SU-DHL-6 (cell line): ENCODE results near the gene MTMR12.
"Not testable (repeated sequence)": the region's sequence is repeated elsewhere in the genome, so short reads cannot be mapped to it uniquely, and the experiment has no call there.

Experiments
- H2AFZ ChIP-seq: fragments of 200-600 bp; sonication (generic); 2 replicates; pipeline ENCODE4 v1.6.1; 2014; ENCODE audit warnings: low read depth, mild to moderate bottlenecking, moderate library complexity, mixed read lengths, antibody characterized with exemption, low read length; ENCODE audit not compliant: severe bottlenecking
- H3F3A ChIP-seq: fragments of 200-600 bp; shearing (Covaris generic); 2 replicates; pipeline ENCODE4 v1.6.0; 2016; ENCODE audit warnings: antibody characterized with exemption, mild to moderate bottlenecking; ENCODE audit not compliant: insufficient read depth
- H3K27ac ChIP-seq: fragments of 200-600 bp; sonication (generic); 2 replicates; pipeline ENCODE4 v1.5.1; 2016; ENCODE audit warnings: low read depth, mild to moderate bottlenecking, low read length, moderate library complexity, mixed read lengths
- H3K27me3 ChIP-seq: fragments of 200-600 bp; sonication (generic), shearing (Covaris generic); 2 replicates; pipeline ENCODE4 v1.6.0; 2014; ENCODE audit warnings: mild to moderate bottlenecking, low read length
- H3K36me3 ChIP-seq: fragments of 200-600 bp; sonication (generic); 2 replicates; pipeline ENCODE4 v1.6.1; 2014; ENCODE audit warnings: mild to moderate bottlenecking, low read length, mixed read lengths
- H3K4me2 ChIP-seq: fragments of 300-600, 200-600 bp; shearing (Covaris generic), sonication (generic); 2 replicates; pipeline ENCODE4 v1.6.0; 2014; ENCODE audit warnings: low read length, low read depth, mild to moderate bottlenecking; ENCODE audit not compliant: poor library complexity, severe bottlenecking
- H3K4me3 ChIP-seq: fragments of 200-600 bp; sonication (generic); 2 replicates; pipeline ENCODE4 v1.5.1; 2014; ENCODE audit warnings: antibody characterized with exemption, low read length, mild to moderate bottlenecking, mixed read lengths; ENCODE audit not compliant: insufficient read depth, poor library complexity, severe bottlenecking
- H3K79me2 ChIP-seq: fragments of 200-600 bp; sonication (generic); 2 replicates; pipeline ENCODE4 v1.6.1; 2014; ENCODE audit warnings: mild to moderate bottlenecking, low read length, moderate library complexity; ENCODE audit not compliant: insufficient read depth
- H3K9ac ChIP-seq: fragments of 200-600 bp; sonication (generic); 2 replicates; pipeline ENCODE4 v1.7.0; 2014; ENCODE audit warnings: mild to moderate bottlenecking, low read length
- H3K9me2 ChIP-seq: fragments of 200-600 bp; sonication (generic); replicated peaks from 2 replicates; pipeline ENCODE4 v1.6.1; 2014; ENCODE audit warnings: low read length; ENCODE audit not compliant: insufficient read depth
- H3K9me3 ChIP-seq: fragments of 200-600 bp; sonication (generic); 2 replicates; pipeline ENCODE4 v1.6.1; 2014; ENCODE audit warnings: low read length, mixed read lengths; ENCODE audit not compliant: insufficient read depth
- H4K20me1 ChIP-seq: fragments of 200-600 bp; sonication (generic); 2 replicates; pipeline ENCODE4 v1.6.1; 2014; ENCODE audit warnings: low read depth, mild to moderate bottlenecking, antibody characterized with exemption, low read length, moderate library complexity, mixed read lengths
- EZH2phosphoT487 ChIP-seq: fragments of 200-600 bp; sonication (generic), shearing (Covaris generic); conservative IDR thresholded peaks from 2 replicates; pipeline ENCODE4 v1.6.1; 2018; ENCODE audit warnings: mild to moderate bottlenecking, antibody characterized with exemption, low read length, moderate library complexity, mixed read lengths
- TF ChIP-seq, protein P1 (sequence below): fragments of 200-600 bp; sonication (generic); IDR thresholded peaks from one replicate; pipeline ENCODE4 v1.5.1; 2017; ENCODE audit warnings: antibody characterized with exemption, mild to moderate bottlenecking, low read length, moderate library complexity; ENCODE audit not compliant: insufficient read depth, poor library complexity, severe bottlenecking

Gene MTMR12

DNA sequence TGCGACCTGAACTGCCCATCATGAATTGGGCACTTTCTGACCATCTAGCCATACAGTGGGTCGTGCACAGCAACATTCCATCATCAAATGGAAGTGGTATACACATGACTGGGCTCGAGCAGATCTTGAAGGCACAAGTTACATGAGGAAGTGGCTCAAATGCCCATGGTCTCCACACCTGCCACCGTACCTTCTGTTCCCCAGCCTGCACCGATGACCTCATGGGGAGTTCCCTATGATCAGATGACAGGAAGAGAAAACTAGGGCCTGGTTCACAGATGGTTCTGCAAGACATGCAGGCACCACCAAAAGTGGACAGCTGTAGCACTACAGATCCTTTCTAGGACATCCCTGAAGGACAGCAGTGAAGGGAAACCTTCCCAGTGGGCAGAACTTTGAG is 21.8 kb downstream of the MTMR12 start:
- H3K9ac ChIP-seq = no peak overlapping the region
- no peak overlapping the region for H3K4me3 ChIP-seq
- no peaks in the 10 kb centered on the region for H3K9me2 ChIP-seq
- no peaks in the 10 kb centered on the region for H3K9me3 ChIP-seq
- no peak overlapping the region for H3K27ac ChIP-seq
- no peaks in the 10 kb centered on the region for H3K36me3 ChIP-seq
- TF ChIP-seq EZH2phosphoT487 = no peak
- TF ChIP-seq, protein P1, sequence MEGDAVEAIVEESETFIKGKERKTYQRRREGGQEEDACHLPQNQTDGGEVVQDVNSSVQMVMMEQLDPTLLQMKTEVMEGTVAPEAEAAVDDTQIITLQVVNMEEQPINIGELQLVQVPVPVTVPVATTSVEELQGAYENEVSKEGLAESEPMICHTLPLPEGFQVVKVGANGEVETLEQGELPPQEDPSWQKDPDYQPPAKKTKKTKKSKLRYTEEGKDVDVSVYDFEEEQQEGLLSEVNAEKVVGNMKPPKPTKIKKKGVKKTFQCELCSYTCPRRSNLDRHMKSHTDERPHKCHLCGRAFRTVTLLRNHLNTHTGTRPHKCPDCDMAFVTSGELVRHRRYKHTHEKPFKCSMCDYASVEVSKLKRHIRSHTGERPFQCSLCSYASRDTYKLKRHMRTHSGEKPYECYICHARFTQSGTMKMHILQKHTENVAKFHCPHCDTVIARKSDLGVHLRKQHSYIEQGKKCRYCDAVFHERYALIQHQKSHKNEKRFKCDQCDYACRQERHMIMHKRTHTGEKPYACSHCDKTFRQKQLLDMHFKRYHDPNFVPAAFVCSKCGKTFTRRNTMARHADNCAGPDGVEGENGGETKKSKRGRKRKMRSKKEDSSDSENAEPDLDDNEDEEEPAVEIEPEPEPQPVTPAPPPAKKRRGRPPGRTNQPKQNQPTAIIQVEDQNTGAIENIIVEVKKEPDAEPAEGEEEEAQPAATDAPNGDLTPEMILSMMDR = no peak
- no peaks in the 10 kb centered on the region for H3F3A ChIP-seq
- H3K27me3 ChIP-seq = no peaks in the 10 kb centered on the region
- H2AFZ ChIP-seq = no peak overlapping the region
- peaks cover 42% of the 10 kb centered on the region; the same call in 1 of the 2 replicates for H3K79me2 ChIP-seq
- H3K4me2 ChIP-seq = no peak overlapping the region
- no peaks in the 10 kb centered on the region; the same call in 1 of the 2 replicates for H4K20me1 ChIP-seq

GRCh38 chr5:32290501-32290900 is 22.2 kb downstream of the MTMR12 start:
- not testable (repeated sequence) for H3K4me2 ChIP-seq, H3K4me3 ChIP-seq, H3K27ac ChIP-seq, H3F3A ChIP-seq, H3K27me3 ChIP-seq, H3K9me3 ChIP-seq, H4K20me1 ChIP-seq, H3K36me3 ChIP-seq, H3K9me2 ChIP-seq, H3K9ac ChIP-seq, H2AFZ ChIP-seq
- H3K79me2 ChIP-seq = peaks cover 43% of the 10 kb centered on the region; the same call in 1 of the 2 replicates

- peaks cover 42% of the 10 kb centered on the region; the same call in 1 of the 2 replicates for H3K79me2 ChIP-seq
- H3K4me2 ChIP-seq, H3K9me3 ChIP-seq, H3K36me3 ChIP-seq, H3K4me3 ChIP-seq, H2AFZ ChIP-seq, H3K27ac ChIP-seq, H3K9me2 ChIP-seq, H3K27me3 ChIP-seq, H3F3A ChIP-seq, H3K9ac ChIP-seq, H4K20me1 ChIP-seq: not testable (repeated sequence)
Measured at GRCh38 chr5:32289986-32290385, 22.8 kb downstream of the MTMR12 start.

GRCh38 chr5:32288135-32288534 is 24.6 kb downstream of the MTMR12 start:
- not testable (repeated sequence) for H3K27me3 ChIP-seq, H3K9ac ChIP-seq, H4K20me1 ChIP-seq, H3K4me2 ChIP-seq, H3K36me3 ChIP-seq, H2AFZ ChIP-seq, H3F3A ChIP-seq, H3K4me3 ChIP-seq, H3K9me3 ChIP-seq, H3K27ac ChIP-seq, H3K9me2 ChIP-seq
- H3K79me2 ChIP-seq = peaks cover 42% of the 10 kb centered on the region

GRCh38 chr5:32287525-32287924 is 25.2 kb downstream of the MTMR12 start:
- H4K20me1 ChIP-seq, H3K36me3 ChIP-seq, H3K9me3 ChIP-seq, H3F3A ChIP-seq, H3K27ac ChIP-seq, H2AFZ ChIP-seq, H3K4me3 ChIP-seq, H3K9ac ChIP-seq, H3K4me2 ChIP-seq, H3K27me3 ChIP-seq, H3K9me2 ChIP-seq: not testable (repeated sequence)
- H3K79me2 ChIP-seq = peaks cover 40% of the 10 kb centered on the region
